ENCODE measurements around the gene KIF1B. TPM values are rescaled to one million over a fixed set of nuclear protein-coding genes. Genes with fewer than 3 reads are reported as not detected.

The KIF1B gene
- total and polyA plus RNA-seq, 9 of the 15 experiments (the other 6 are each of a cell fraction or from before 2014, with no cell fraction given) = 2.8 to 19.8 (median 11.9) TPM

DNA sequence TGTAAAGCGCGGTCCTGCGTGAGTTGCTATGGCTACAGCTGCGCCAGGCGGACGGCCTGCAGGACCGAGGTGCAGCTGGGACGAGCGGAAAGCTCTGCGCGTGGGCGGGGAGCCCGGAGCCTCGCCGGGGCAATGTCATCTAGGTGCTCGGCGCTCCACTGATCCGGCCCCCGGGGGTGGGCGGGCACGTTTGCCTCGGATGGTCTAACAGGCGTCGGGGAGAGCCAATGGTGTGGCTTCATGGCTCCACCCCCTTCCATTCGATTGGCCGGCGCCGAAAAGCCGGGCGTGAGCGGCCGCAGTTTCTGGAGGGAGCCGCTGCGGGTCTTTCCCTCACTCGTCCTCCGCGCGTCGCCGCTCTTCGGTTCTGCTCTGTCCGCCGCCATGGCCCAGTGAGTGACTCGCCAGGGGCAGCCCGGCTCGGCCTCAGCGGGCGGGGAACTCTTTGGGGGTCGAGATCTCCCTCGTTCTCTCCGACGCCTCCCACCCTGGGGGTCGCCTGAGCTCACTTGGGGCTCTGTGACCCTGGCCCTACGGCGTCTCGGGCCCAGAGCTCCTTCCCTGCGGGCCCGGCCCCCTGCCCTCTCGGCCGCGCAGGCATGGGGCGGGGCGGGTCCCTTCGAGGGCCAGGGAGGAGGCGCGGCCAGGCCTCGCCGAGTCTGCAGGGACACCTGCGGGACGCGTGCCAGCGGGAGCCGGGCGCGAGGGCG is 188.5 kb downstream of the KIF1B start, which contains the start of gene PGD (continued):
- TF ChIP-seq ZNF197 (CRISPR knock-in tag; IDR thresholded peaks at IDR 0.05; ENCODE audit: low read depth) = 0 out of 2 replicates have a peak, but pooled peaks have one; percentile 19
- TF ChIP-seq, protein P1, sequence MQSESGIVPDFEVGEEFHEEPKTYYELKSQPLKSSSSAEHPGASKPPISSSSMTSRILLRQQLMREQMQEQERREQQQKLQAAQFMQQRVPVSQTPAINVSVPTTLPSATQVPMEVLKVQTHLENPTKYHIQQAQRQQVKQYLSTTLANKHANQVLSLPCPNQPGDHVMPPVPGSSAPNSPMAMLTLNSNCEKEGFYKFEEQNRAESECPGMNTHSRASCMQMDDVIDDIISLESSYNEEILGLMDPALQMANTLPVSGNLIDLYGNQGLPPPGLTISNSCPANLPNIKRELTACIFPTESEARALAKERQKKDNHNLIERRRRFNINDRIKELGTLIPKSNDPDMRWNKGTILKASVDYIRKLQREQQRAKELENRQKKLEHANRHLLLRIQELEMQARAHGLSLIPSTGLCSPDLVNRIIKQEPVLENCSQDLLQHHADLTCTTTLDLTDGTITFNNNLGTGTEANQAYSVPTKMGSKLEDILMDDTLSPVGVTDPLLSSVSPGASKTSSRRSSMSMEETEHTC (IDR thresholded peaks at IDR 0.05) = peak; percentile 6; the same call in 1 of the 2 replicates
- peak; percentile 13; the same call in 1 of the 2 replicates for TF ChIP-seq CEBPG (CRISPR knock-in tag; IDR thresholded peaks at IDR 0.05)
- TF ChIP-seq CEBPG (tag; conservative IDR thresholded peaks at IDR 0.05 in 1 of 2, IDR thresholded peaks at IDR 0.05 in 1 of 2) = no peak
- peak; percentile 87 for TF ChIP-seq RBBP5 (IDR thresholded peaks at IDR 0.05; ENCODE audit: borderline replicate concordance, insufficient read depth, low read length, poor library complexity, severe bottlenecking)
- TF ChIP-seq, protein P2, sequence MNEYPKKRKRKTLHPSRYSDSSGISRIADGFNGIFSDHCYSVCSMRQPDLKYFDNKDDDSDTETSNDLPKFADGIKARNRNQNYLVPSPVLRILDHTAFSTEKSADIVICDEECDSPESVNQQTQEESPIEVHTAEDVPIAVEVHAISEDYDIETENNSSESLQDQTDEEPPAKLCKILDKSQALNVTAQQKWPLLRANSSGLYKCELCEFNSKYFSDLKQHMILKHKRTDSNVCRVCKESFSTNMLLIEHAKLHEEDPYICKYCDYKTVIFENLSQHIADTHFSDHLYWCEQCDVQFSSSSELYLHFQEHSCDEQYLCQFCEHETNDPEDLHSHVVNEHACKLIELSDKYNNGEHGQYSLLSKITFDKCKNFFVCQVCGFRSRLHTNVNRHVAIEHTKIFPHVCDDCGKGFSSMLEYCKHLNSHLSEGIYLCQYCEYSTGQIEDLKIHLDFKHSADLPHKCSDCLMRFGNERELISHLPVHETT (CRISPR knock-in tag; conservative IDR thresholded peaks at IDR 0.05 in 1 of 2, IDR thresholded peaks at IDR 0.05 in 1 of 2) = peak in 1 of 2 experiments; percentile 78; a peak in 2 of 4 replicates
- TF ChIP-seq NBN (IDR thresholded peaks at IDR 0.05; ENCODE audit: low read depth) = peak; percentile 32
- peak; percentile 73 for TF ChIP-seq CREB1 (IDR thresholded peaks at IDR 0.05)
- TF ChIP-seq CREB1 (CRISPR knock-in tag; IDR thresholded peaks at IDR 0.05) = peak; percentile 81
- TF ChIP-seq, protein P3, sequence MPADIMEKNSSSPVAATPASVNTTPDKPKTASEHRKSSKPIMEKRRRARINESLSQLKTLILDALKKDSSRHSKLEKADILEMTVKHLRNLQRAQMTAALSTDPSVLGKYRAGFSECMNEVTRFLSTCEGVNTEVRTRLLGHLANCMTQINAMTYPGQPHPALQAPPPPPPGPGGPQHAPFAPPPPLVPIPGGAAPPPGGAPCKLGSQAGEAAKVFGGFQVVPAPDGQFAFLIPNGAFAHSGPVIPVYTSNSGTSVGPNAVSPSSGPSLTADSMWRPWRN (IDR thresholded peaks at IDR 0.05; ENCODE audit: low read depth) = no peak; the same call in none of the 2 replicates
- no peak for TF ChIP-seq ZNF121 (CRISPR knock-in tag; conservative IDR thresholded peaks at IDR 0.05)
- TF ChIP-seq C11orf30 (IDR thresholded peaks at IDR 0.05; ENCODE audit: low read depth) = peak; percentile 65
- TF ChIP-seq FOXK2 (conservative IDR thresholded peaks at IDR 0.05 in 1 of 2, IDR thresholded peaks at IDR 0.05 in 1 of 2; ENCODE audit: low read depth in 2 of 2) = peak in 1 of 2 experiments; percentile 69; a peak in 3 of 4 replicates
- no peak for TF ChIP-seq KHSRP (IDR thresholded peaks at IDR 0.05)
- TF ChIP-seq, protein P4, sequence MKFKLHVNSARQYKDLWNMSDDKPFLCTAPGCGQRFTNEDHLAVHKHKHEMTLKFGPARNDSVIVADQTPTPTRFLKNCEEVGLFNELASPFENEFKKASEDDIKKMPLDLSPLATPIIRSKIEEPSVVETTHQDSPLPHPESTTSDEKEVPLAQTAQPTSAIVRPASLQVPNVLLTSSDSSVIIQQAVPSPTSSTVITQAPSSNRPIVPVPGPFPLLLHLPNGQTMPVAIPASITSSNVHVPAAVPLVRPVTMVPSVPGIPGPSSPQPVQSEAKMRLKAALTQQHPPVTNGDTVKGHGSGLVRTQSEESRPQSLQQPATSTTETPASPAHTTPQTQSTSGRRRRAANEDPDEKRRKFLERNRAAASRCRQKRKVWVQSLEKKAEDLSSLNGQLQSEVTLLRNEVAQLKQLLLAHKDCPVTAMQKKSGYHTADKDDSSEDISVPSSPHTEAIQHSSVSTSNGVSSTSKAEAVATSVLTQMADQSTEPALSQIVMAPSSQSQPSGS (CRISPR knock-in tag; IDR thresholded peaks at IDR 0.05) = 0 out of 2 replicates have a peak, but pooled peaks have one; percentile 41
- TF ChIP-seq POLR2B (IDR thresholded peaks at IDR 0.05; ENCODE audit: low read depth, partially characterized antibody) = peak; percentile 94
- TF ChIP-seq, protein P5, sequence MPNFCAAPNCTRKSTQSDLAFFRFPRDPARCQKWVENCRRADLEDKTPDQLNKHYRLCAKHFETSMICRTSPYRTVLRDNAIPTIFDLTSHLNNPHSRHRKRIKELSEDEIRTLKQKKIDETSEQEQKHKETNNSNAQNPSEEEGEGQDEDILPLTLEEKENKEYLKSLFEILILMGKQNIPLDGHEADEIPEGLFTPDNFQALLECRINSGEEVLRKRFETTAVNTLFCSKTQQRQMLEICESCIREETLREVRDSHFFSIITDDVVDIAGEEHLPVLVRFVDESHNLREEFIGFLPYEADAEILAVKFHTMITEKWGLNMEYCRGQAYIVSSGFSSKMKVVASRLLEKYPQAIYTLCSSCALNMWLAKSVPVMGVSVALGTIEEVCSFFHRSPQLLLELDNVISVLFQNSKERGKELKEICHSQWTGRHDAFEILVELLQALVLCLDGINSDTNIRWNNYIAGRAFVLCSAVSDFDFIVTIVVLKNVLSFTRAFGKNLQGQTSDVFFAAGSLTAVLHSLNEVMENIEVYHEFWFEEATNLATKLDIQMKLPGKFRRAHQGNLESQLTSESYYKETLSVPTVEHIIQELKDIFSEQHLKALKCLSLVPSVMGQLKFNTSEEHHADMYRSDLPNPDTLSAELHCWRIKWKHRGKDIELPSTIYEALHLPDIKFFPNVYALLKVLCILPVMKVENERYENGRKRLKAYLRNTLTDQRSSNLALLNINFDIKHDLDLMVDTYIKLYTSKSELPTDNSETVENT (CRISPR knock-in tag; IDR thresholded peaks at IDR 0.05) = 0 out of 2 replicates have a peak, but pooled peaks have one; percentile 5
- TF ChIP-seq, protein P6, sequence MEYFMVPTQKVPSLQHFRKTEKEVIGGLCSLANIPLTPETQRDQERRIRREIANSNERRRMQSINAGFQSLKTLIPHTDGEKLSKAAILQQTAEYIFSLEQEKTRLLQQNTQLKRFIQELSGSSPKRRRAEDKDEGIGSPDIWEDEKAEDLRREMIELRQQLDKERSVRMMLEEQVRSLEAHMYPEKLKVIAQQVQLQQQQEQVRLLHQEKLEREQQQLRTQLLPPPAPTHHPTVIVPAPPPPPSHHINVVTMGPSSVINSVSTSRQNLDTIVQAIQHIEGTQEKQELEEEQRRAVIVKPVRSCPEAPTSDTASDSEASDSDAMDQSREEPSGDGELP (CRISPR knock-in tag; IDR thresholded peaks at IDR 0.05; ENCODE audit: borderline replicate concordance) = peak; percentile 99
